GM19467 (cell line): ENCODE measurements around the gene KCNC4.

Source experiments
- ATAC-seq: cut with Tn5 transposase; IDR thresholded peaks from one replicate; pipeline ENCODE4 v1.9.1; 2021; ENCODE audit warnings: mild to moderate bottlenecking, moderate library complexity; ENCODE audit not compliant: unreplicated experiment

The KCNC4 gene

DNA sequence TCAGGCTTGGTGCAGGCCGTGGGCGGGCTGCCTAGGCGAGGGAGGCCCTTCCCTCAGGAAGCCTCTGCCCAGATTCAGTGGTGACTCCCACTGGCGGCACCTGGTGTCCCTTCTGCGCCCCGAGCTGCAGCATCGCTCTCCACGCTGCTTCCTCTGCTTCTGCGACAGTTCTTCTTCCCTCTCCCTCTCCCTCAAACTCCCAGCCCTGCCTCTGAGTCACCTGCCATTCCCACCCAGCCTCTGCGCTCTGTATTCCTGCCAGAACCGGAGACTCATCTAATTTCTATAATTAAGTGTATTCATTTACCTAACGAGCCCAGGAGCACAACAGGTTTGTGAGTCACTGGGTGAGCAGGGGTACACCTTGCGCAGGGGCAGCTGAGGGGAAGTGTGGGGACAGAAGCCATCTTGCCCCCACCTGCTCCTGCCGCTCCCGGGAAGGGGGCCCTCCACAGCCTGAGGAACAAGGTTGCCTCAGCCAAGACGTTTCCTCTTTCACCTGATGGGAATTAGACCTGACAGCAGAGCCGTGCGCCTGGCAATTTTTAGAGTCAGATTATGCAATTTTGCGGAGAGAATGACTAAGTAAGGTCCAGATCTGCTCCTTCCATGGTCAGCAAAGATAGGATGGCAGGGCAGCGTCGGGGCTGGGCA is 19.4 kb downstream of the KCNC4 start:
- no peak for ATAC-seq

DNA sequence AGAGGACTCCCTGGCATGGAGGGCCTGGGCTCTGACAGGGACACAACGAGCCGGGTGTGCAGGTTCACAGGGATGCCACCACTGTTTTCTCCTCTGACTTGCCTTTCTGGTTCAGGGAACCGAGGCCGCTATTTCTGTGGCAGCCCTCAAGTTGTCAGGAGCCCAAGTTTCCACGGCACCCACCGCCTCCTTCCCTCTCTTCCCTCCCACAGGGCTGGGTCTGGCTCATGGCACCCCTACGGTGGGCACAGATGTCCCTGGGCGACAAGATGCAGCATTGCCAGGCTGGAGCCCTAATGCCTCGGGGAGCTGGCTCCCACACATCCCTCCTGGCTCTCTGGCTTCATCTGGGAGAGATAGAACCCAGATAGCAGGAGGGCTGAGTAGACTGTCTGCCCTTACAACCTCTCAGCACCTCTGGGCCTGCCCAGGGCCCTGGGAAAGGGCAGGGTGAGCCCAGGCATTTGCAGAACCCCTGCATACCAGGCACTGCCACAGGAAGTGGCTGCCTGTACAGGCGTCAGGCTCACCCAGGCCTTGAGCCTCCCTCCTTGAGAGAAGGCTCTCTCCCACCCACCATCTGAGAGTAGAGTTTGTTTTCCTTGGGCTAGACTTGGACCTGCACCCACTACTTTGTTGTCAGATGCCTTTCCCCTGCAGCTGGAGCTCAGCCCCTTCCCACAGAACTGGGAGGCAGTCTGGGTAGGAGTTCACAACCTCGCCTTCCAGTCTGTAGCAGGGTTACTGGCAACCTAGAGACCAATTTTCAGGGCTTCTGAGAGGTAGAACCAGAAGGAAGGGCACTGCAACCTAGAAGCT is 20.5 kb downstream of the KCNC4 start:
- no peak for ATAC-seq

DNA sequence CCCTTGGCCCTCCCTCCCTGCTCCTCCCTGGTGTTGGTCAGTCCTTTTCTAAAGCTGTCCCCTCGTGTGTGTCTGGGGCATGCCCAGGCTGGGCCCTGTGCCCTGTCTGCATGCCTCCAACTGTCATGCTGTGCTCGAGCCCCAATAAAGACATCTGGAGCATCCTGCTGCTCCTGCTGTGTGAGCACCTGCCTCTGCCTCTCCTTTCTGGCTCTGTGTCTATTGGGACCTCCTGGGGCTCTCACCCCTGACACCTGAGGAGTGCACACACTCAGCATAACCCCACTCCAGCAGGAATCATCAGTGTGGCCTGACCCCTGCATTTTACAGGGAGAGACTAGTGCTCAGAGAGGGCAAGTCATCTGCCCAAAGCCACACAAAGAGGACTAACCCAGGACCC is 23.7 kb downstream of the KCNC4 start:
- no peak for ATAC-seq

DNA sequence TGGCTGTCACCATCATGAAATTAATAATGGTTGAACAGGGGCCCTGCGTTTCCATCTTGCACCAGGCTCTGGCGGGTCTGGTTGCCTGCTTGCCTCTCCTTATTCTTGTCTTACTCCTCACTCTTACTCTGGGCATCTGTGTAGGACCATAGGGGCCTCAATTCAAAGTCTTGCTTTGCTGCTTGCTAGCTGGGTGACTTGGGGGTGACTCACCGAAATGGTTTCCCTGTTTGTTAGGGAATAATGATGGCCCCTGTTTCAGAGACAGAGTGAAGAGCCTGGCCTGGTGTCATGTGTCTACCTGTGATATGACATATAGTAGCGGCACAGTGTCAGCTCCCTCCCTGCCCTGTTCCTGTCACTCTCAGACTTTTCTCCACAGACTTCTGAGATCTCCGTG is 24.6 kb downstream of the KCNC4 start:
- ATAC-seq = no peak

DNA sequence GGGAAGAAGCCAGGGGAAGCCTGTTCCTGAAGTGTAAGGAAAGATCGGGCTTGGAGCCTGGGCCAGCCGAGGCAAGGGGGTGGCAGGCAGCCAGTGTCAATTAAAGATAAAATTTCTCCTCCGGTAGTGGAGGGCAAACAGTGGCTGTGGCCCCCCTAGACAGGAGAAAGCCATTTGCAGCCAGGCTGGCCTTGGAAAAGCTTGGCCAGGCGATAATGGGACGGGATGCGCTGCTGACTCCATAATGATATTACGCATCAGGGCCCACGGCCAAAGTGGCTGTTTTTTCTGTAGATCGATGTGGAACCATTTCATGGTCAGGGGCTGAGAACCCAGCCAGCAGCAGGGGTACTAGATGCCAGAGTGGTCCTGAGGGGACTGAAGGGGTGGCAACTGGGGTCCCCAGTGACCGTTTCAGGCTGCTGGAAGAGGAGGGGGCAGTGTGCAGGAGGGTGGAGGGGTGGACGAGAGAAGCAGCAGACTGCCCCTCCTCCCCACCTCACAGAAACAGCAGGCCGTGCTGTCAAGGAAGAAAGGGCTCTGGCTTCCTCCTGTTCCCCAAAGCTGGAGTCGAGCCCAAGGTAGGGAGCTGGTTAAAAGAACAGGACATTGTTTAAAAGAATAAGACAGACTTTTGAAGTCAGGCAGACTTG is 25.2 kb downstream of the KCNC4 start:
- no peak for ATAC-seq

DNA sequence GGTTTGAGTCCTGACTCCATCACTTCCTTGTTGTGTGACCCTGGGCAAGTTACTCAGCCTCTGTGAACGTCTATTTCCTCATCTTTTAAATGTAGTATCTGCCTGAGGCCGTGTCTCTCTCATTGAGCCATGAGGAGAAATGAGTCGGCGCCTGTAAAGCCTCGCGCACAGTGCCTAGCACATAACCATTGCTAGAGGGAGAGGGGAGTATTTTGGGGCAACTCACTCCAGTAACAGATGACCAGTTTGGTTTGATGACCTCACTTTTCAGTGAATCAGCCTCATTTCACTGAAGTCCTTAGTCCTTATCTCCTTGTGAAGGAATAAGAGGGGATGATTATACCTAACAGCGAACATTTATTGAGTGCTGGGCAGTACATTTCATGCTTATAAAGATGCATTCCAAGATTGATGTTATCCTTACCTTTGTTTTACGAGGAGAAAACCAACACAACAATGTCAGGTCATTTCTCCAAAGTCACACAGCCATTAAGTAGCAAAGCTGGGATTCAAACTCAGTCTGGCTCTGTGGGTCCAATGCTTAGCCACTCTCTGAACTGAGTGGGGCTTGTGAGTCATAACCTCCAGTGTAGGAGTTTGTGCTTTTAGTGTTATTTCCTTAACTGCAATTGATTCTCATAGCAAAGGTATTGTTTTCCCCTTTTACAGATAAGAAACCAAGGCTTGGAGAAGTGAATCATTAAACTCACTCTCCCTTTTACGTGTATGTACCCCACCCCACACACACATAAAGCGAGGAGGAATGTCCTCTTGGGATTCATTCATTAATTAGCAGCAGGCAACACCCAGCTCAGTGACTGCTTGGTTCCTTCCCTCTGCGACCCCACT is 25.9 kb downstream of the KCNC4 start:
- ATAC-seq = no peak

DNA sequence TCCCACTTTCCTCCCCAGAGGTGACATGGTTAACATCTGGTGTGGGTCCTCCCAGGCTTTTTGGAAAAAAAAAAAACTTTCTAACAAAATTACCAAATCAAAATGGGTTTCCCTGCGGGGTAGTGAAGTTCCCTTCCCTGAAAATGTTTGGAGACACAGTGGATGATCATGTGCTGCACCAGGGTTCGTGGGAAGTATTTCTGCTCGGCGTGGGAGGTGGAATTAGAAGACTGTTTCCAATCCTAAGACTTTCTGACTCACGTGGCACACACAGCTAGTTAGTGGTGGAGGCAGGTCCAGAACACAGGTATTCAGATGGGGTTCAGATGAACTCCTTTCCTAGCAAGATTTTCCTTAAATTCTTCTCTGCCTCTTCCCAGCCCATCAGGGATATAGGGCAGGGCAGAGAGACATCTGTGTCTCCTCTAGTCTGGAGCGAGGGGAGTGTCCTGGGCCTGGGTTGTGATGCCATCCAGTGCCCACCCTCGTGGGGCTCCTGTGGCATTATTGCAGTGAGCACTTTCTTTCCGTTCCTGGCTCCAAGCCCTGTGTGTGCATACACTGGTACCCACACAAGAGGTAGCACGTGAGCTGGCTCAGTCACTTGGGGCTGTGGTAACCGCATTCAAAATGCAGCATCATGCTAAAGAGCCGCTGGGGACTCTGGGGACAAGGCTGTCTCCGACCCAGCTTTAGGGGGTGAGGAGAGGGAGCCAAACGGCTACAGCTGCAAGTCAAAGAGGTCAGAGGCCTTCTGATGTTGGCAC is 27.5 kb downstream of the KCNC4 start:
- no peak for ATAC-seq

DNA sequence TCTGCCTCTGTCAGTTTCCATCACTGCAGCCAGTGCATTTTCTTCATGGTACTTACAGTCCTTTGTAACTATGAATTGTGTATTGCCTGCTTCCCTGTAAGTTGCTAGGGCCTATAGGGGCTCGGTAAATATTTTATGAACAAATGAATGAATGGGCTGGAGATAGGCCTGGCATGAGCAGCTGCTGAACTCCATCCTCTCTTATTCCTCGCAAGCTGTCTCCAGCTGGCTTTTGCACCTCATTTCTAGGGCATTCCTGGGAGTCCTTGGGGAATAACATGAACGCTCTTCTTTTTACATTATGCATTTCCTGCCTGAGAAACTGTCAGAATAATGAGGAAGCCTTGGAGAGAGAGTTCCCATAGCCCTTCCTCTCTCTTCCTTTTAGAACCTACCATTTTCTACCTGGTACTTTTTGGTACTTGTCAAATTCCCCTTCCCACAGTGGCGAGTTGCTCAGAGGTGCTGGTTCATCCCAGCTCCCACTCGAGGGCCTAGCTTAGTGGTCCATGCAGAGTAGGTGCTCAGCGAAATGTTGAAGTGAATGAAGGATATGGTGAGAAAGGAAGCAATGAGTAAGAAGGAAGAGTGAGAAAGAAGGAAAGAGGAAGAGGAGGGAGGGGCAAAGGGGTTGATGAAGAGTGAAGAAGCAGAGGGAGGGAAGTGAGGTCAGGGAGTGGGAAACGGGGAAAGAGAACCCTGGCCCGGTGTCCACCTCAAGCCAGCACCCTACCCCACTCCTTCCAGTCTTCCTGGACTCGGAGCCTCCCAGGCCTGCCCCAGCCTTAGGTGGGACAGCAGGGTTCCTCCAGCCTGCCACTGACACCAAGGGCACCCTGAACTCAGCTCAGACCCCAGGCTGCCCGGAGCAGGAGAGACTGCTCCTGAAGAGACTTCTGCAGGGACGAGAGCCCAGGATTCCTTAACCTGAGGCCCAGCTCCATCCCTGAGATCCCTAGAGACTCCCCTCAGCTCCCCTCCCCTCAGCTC is 29.6 kb downstream of the KCNC4 start:
- no peak for ATAC-seq

DNA sequence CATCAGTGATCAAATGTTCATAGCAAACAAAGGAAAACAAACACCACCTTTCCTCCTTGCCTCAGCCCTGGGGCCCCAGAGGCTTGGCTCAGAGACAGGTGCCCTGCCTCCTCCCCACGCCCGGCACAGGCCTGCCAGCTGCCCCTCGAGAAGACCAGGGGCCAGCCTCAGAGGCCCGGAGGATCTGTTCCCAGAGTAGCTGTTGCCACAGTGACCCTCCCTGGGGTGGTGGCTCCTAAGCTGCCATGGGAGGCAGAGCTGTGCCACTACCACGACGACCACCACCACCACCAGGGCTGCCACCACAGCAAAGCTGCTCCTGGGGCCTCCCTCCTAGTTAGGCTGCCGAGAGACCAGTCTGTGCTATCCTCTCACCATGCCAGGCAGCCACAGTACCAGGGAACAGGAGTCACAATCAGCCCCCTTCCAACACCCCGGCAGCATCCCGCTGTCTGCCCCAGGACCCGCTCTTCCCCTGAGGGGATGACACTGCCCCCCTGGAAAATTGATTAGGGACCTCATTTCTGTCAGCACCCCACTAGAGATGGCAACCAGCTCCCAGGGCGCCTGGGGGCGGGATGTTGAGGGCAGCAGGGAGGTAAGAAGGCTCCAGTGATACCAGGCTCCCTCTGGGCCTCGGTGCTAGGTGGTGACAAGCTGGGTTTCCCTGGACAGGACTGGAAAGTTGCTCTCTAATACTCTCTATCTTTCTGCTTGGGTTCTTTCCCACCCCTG is 30.5 kb downstream of the KCNC4 start:
- ATAC-seq = no peak

DNA sequence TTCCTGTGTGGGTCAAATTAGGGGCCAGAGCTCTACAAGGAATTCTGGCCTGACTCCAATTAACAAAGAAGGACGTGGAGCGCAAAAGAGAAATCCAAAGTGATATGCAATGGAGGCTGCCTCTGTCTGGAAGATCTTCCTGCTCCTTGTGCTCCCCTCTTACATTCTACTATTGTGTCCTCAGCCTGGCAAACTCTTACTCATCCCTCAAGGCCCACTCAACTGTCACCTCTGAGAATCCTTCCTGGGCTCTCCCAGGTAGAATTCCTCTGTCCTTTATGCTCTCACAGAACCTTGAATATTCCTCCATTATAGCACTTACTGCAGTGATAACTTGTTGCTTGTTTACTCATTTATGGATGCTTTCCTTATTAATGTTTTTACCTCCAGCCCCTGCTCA is 31.4 kb downstream of the KCNC4 start:
- ATAC-seq = no peak

DNA sequence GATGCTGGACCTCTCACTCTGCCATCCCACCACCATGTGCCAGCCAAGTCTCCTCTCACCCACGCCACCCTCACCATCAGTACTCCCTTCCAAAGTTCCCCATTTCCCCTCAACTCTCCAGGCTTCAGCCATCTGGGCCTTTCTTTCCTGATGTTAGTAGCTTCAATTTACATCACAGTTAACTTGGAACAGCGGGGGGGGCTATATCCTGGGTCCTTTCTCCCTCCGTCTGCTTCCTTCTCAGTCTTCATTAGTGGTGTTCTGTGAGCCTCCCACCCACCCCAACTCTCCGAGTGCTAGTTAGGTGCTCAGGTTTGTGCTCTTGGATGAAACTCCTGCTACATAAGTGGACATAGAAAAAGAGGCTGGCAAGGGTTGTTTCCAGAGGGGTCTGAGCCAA is 31.9 kb downstream of the KCNC4 start:
- ATAC-seq = no peak

DNA sequence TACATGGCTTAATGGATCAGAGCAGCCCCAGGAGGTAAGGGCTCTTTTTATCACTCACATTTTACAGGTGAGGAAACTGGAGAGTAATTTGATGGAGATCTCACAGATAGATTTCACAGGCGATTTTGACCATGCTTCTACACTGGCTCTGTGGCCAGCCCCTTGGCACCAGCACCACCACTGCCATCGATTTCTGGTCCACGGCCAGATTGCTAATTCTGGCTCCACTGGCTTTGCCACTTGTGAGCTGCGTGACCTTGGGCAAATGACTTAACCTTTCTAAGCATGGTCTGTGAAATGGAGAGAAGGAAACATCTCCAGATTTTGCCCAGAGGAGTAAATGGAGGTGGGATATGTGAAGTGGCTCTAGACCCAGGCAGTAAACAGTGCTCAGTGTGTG is 32.6 kb downstream of the KCNC4 start:
- ATAC-seq = no peak

DNA sequence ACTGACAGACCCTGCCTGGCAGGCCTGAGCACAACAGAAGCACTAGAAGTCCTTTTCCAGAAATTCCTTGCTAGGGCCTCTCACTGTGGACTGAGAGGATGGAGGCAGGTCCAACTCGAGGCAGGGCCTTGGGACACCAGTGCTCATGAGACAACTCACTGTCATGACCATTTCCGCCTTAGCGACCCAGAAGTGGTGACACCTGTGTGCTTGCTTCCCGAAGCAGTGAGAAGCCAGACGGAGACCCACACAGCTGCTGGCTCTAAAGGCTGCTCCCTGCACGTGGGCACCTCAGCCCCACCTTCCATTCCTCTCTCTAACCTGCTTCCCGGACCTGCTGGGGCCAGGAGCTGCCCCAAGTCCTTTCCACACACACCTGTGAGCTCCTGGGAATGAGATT is 33.0 kb downstream of the KCNC4 start:
- ATAC-seq = no peak

DNA sequence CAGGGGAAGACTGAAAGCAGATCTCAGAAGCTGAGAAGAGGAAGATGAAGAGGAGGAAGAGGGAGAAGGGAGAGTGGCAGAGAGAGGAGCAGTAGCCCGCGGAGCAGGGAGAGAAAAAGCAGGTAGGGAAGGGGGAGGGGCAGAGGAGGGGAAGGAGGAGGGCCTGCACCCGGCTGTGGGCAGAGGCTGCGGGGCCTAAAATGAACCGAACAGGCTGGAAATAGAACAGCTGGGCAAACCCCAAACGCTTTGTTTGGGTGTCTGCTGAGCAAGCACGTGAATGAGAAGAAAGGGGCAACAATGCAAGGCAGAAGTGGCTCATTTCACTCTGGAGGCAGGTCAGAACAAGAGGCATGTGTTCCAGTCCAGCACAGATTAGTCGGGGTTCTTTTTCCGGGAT is 33.5 kb downstream of the KCNC4 start:
- ATAC-seq = peak; percentile 52

DNA sequence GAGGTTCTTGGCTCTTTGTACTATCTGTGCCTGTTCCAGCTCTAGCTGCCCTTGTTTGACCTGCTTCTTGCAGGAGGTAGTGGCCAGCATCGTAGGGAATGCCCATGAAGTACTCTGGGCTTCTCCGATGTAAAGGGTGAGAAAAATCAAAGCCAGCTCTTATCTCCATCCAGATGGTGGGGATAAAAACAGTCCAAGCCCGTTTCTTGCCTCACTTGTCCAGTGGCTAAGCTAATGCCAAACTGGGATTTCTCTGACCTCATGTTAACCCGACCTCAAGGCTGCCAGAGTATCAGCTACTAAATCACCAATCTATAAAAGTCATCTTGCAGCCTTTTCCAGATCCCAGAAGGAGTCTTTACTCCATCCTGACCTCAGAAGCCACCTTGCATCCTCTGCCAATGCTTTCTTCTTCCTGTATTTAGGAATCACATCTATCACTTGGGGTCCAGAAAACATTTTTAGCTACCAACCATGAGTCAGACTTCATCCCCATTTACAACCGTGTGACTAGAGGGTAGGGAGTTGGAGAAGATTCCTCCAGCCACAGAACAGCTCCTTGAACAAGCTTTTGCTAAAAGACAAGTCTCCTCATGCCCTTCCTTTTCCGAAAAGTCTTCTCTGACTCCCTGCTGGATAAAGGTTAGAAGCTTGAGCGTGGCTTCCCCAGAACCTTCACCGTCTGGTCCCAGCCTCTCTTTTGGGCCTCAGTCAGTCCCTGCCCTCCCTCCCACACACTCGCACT is 35.9 kb downstream of the KCNC4 start:
- ATAC-seq = no peak

DNA sequence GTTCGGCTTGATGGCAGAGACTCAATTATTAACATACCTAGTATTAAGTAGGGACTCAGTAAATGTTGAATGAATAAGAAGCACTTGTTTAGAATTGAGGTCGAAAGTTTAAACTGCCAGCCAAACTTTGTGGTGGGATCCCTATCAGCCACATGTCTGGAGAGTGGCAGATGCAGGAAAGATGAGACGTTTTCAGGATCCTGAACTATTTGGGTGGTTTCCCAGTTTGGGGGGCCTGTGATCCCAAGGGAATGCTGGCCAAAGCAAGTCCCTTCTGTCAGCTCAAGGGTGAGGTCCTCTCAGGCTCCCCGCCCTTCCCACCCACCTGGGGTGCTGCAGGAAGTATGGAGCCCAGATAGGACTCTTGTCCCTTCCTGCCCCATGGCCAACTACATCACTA is 38.6 kb downstream of the KCNC4 start:
- no peak for ATAC-seq

DNA sequence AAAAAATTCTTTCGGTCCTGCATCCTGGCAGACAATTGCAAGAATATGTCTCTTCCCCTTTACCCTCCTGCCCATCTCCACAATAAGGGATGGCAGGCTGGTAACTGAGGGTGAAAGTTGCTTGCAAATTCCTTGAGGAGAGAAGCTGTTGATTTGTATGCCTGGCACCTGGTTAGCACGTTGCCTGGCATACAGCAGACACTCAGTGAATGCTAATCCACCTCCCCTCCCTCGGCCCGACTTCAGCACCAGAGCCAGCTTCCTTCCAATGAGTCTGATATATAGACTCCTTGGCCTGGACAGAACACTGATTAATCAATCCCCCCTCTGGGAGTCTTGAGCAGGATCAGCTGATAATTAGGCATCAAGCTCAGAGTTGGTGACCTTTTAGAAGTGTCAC is 39.1 kb downstream of the KCNC4 start:
- ATAC-seq = no peak

DNA sequence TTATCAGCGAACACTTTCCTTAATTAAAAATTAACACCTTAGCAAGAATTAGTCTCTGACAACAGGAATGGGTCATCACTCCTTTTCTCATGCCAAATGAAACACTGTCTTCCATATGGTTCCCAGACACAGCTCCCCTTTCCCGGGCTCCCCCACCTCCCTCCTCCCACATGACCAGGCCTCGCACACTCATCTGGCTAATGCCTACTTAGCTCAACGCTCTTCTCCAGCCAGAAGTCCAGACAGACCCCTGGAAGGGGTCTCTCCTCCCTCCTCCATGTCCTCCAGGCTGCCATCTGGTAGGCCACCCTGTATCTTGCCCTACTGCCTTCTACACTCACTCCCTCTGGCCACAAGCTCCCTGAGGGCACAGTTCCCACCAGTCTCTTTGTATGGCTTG is 39.9 kb downstream of the KCNC4 start:
- no peak for ATAC-seq
